GM18498 (cell line): ENCODE measurements around the gene SSBP2.
A peak's percentile ranks its signal among the peaks of the same experiment; 100 is the strongest.
"Not testable (repeated sequence)": the region's sequence is repeated elsewhere in the genome, so short reads cannot be mapped to it uniquely, and the experiment has no call there.

ENCODE experiments used
- ATAC-seq: cut with Tn5 transposase; IDR thresholded peaks from one replicate; pipeline ENCODE4 v1.9.1; 2021; ENCODE audit warnings: mild to moderate bottlenecking, moderate library complexity; ENCODE audit not compliant: unreplicated experiment

Gene SSBP2

GRCh38 chr5:81675420-81675819 lies 75.5 kb downstream of the SSBP2 start:
- no peak for ATAC-seq

DNA sequence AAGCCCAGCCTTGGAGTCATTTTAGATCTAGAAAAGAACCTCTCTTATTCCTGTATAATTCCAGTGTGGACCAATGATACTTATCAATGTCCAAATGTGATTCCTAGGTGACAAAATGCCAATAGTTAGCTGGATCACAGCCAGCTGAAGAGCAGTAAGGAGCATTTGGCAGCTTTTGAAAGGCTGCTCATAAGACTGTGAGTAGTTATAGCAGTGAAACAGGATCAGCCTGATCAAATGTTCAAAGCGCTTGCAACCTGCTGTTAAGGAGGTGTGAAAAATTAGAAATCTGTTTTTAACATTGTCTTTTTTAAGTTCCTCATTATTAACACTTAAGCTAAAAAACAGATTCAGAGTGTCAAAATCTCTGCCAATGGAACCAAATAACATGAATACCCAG lies 85.1 kb downstream of the SSBP2 start:
- ATAC-seq = no peak

- not testable (repeated sequence) for ATAC-seq
Measured at GRCh38 chr5:81660624-81661023, 90.3 kb downstream of the SSBP2 start.

DNA sequence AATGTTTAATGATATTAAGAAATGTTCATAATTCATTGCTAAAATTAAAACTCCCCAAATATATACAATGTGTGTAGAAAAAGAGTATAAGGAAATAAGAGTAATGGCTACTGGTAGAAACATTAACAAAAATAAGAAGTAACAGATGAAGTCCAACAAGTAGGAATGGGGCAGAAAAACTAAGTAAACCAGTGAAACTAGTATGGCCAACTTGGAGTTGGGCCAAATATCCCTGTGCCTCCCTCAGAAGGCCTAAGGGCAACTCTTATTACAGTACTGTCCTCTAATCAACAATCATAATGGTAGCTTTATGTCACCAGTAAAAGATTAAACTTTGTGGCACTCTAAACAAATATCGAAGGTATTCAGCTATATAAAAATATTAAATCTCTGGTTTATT lies 93.5 kb downstream of the SSBP2 start:
- no peak for ATAC-seq

DNA sequence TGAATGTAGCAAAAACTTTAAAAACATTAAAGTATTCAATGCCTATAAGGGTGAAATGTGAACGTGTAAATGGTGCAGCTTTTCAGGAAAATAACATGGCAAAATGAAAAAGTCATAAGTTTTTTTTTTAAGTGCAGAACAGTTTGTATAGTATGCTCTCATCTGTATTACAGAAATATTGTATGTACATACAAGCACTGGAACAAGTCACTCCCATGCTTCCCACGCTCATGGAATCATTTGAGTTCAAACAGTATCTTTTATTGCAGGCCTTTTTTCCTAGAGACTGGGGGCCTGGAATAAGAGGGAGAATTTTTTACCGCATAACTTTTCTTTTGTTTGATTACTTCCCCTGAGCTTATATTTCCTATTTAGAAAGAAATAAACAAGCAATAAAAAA lies 94.1 kb downstream of the SSBP2 start:
- ATAC-seq = no peak

- no peak for ATAC-seq
Measured at GRCh38 chr5:81650987-81651386, 99.9 kb downstream of the SSBP2 start.

GRCh38 chr5:81646469-81646995 lies 104.4 kb downstream of the SSBP2 start:
- no peak for ATAC-seq

GRCh38 chr5:81642210-81642609 lies 108.7 kb downstream of the SSBP2 start:
- no peak for ATAC-seq

DNA sequence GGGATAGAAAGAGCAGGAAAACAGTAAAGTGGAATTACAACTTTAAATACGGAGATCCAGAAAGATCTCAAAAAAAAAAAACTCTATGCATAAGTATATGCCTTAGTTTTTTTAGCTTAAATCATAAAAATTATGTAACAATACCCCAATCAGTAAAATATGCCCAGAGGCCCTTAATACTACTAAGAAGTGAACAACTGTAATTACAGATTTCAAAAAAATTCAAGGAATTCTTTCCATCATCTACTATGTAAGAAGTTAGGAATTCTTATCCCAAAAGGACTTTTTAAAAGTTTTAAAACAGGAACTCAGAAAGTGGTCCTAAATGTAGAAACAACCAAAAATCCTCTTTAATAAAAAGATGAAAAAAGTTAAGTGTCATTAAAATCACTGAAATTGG lies 111.3 kb downstream of the SSBP2 start:
- ATAC-seq = no peak

GRCh38 chr5:81638471-81638870 lies 112.4 kb downstream of the SSBP2 start:
- no peak for ATAC-seq

DNA sequence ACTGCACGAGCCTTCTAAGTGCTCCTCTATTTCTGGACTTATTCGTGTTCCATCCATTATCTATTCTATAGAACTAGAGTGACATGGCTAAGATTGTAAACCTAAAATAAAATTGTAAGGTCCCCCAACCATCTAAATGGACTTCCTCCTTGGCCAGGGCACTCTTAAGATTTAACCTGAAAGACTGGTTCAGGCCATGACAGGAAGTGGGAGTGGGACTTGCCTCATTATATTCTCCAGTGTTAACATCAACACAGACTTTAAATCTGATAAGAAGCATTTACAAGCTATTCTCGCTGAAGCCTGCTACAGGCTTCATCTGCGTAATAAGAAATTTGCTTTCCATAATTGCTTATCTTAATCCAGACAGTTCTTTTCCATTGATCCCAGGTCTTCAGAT lies 117.0 kb downstream of the SSBP2 start:
- no peak for ATAC-seq

- ATAC-seq = no peak
Measured at GRCh38 chr5:81633471-81633870, 117.4 kb downstream of the SSBP2 start.

DNA sequence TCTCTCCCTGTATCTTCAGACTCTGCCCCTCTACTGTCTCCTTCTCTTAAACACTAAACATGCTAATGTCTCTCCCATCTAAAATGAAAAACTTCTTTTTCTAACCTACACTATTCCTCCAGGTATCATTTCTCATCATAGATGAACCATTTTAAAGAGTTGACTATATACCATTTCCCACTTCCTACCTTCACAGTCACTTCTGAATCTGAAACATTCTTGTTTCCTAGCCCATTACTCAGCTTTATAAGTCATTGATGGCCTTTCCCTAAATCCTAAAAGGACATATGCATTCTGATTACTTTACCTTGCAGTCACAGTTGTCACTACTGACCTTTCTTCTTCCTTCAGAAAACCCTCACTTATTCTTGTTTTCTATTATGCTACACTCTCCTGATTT lies 118.2 kb downstream of the SSBP2 start:
- no peak for ATAC-seq

DNA sequence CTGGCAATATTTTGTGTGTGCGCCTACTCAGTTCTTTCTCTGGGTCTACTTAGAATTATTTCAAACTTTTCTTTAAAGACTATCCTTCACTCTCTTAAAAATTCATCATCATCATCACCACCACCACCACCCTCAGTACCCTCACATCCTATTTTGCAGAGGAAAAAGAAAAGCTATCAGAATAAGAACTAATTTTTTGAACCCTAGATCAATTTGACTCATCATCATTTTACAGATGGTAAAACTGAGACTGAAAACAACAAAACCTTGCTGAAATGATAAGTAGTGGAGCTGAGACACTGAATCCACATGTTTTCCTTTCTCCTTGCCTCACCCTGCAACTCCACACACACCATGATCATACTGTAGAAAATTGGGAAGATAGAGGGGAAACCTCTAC lies 119.3 kb downstream of the SSBP2 start:
- peak; percentile 3 for ATAC-seq

DNA sequence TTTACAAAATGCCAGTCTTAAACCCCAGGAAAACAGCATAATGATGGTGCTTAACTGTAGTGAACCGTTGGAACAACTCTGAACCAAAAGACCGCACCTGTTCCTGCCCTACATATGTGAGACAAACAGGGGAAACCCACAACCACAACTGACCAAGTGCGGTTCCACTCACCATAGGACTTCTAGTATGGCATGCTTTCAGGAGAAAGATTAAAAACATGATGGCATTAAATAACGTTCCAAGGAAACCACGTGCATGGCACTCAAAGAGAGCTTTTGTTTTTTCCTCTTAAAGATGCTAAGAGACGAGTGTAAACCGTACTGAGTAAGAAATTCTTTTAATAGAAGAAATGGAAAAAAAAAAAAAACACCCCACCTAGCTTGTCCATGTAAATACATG lies 119.8 kb downstream of the SSBP2 start:
- ATAC-seq = peak; percentile 81

DNA sequence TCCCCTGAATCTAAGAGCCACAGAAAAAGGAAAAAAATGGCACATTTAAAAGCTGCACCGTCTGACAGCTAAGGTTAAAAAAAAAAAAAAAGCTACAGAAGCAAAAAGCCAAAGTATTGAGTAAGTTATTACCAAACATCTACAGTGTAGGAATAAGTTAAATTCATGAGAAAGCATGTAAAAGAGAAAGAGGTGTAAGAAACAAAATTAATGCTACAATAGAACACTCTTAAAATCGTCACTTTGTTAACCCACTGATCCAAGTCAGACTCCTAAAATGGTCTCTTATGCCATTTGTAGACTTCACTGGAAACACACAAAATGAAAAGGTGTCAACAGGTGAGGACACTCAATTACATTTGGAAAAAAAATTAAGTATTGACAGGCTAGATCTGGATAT lies 120.2 kb downstream of the SSBP2 start:
- peak; percentile 11 for ATAC-seq

- no peak for ATAC-seq
Measured at GRCh38 chr5:81629986-81630385, 120.9 kb downstream of the SSBP2 start.

DNA sequence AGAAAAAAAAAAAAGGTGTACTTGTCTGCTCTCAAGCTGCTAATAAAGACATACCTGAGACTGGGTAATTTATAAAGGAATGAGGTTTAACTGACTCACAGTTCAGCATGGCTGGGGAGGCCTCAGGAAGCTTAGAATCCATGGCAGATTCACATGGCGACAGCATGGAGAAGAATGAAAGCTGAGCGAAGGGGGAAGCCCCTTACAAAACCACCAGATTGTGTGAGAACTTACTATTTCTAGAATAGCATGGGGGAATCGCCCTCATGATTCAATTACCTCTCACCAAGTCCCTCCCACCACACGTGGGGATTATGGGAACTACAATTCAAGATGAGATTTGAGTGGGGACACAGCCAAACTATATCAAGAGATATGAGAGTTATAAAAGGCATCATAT lies 122.8 kb downstream of the SSBP2 start:
- ATAC-seq = not testable (repeated sequence)

- no peak for ATAC-seq
Measured at GRCh38 chr5:81626524-81626923, 124.4 kb downstream of the SSBP2 start.

DNA sequence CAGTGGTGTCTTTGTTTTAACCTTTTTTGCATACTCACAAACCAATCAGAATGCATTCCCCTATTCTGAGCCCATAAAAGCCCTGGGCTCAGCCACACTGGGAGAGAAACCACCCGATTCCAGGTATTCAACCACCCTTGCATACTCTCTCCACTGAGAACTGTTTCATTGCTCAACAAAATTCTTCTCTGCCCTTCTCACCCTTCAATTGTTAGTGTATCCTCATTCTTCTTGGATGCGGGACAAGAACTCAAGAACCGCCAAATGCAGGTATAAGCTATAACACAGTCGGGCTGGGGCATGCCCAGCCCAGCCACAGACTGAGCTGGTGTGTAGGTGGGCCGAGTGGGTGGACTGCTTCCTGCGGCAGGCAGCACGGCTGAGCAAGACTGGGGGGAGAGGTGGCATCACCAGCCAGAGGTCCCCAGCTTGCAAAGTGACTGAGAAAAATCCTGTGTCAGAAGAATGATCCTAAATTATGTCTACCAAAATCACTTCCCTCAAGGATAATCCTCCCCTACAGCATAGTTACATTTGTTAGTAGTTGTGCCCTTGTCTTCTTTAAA lies 141.0 kb downstream of the SSBP2 start:
- ATAC-seq = no peak

DNA sequence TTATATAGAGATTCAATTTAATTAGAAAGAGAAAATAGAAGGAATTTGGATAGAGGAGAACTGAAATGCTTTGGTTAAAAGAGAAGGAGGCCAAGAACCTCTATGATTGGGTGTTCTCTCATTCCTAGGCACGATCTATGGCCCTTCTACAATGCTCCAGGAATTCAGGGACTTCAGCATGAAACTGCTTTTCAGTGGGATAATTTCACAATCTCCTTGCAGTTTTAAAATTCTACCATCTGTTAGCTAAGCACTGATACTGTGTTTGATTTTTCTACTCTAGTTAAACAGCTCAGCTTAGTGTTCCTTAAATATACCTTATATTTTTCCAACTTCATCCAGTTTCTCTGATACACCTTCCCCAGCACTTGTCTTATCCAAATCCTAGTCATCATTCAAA lies 141.9 kb downstream of the SSBP2 start:
- ATAC-seq = no peak

DNA sequence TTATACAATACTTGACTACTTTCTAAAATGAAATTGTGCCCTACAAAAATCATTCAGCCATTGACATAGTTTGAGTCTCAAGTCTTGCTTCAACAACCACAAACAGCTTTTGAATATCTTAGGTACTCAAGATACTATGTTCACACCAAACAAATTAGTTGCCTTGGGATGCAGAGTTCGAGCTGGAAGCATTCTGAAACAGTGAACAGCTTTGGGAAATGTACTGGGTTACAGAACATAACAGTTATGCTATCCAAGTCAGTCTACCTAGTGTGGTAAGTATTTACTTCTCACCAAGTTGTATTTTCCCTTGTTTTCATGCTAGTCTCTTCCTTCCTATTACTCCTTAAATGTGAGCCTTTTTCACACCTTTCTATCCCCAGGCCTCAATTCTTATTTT lies 143.2 kb downstream of the SSBP2 start:
- ATAC-seq = no peak

- no peak for ATAC-seq
Measured at GRCh38 chr5:81606150-81606549, 144.7 kb downstream of the SSBP2 start.
